Ascending aorta (tissue), 2 donors: ENCODE measurements around the gene SEMA5A. TPM values are rescaled to one million over a fixed set of nuclear protein-coding genes. Genes with fewer than 3 reads are reported as not detected.

Experiments
- DNase-seq, 2 donors: peaks; one replicate each; pipeline ENCODE4 v3.0.0-alpha.2; 2019; ENCODE audit warnings: low spot score in 2 of 2
- H3K27ac ChIP-seq, 2 donors: fragments of 200-600 bp; sonication (generic); one replicate each; pipeline ENCODE4 v1.5.1; 2016 to 2017; ENCODE audit warnings: mild to moderate bottlenecking in 1 of 2
- H3K27me3 ChIP-seq: fragments of 200-600 bp; sonication (generic); one replicate; pipeline ENCODE4 v1.5.1; 2017
- H3K36me3 ChIP-seq, 2 donors: fragments of 200-600 bp; sonication (generic); one replicate each; pipeline ENCODE4 v1.5.1; 2016
- H3K4me1 ChIP-seq, 2 donors: fragments of 200-600 bp; sonication (generic); one replicate each; pipeline ENCODE4 v1.5.1; 2016 to 2017; ENCODE audit warnings: mild to moderate bottlenecking in 1 of 2
- H3K4me3 ChIP-seq, 2 donors: fragments of 200-600 bp; sonication (generic); one replicate each; pipeline ENCODE4 v1.5.1; 2016 to 2017; ENCODE audit warnings: mild to moderate bottlenecking in 1 of 2
- H3K9me3 ChIP-seq, 2 donors: fragments of 200-600 bp; sonication (generic); one replicate each; pipeline ENCODE4 v1.5.1; 2016
- intact Hi-C: fragments of 100-400 bp; cut with DNase I; formaldehyde crosslinking; loops from one replicate; pipeline ENCODE4 v1.15.1; 2023
- total RNA-seq: library from RNA; depleted of rRNA; stranded (reverse); fragments of >200 nt; gene quantifications from one replicate; pipeline ENCODE4 v1.1.0, GENCODE V29; 2016
- TF ChIP-seq, protein P1 (sequence below), 3 experiments: fragments of 200-600 bp in 2 of 3; fragments of 450-650 bp in 1 of 3; sonication (generic) in 2 of 3; IDR thresholded peaks; one replicate each; pipeline ENCODE4 v1.5.1; 2016 to 2019; ENCODE audit warnings: antibody characterized with exemption in 3 of 3, mild to moderate bottlenecking in 1 of 3, moderate library complexity in 1 of 3

Gene SEMA5A
- total RNA-seq, 1 donor from 2014 or later = 18.4 TPM

DNA sequence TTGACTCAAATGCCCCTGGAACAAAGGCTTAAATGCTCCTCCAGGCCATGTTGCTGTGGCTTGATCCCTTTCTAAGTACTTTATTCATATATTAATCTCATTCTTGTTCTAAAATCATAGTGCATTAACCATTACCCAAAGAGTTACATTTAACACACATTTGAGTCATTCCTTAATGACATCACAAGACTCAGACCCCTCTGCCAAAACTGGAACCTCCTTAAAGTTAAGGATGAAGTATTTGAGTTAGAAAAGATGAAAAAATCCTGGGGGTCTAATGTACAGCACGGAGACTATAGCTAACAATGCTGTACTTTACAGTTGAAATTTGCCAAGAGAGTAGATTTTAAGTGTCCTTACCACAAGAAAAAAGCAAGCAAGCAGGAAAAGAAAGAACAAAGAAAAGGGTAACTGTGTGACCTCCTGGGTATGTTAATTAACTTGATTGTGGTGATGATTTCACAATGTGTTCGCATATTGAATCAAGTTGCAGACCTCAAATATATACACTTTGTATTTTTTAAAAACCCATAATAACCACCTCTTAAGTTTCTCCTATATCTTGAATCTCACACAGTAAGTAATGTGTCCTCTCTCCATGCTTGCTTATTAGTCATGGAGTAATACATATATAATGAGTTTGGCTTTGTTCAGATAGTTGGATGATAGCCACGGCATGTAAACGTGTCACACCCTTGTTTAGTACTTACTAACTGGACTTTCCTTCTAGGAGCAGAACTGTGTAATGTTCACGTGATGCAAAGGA, 376.9 kb downstream of the SEMA5A start:
- Histone ChIP-seq H3K27me3 (no peaks in the 10 kb centered on the region), H3K4me3 (no peak overlapping the region), H3K4me1 (no peaks in the 10 kb centered on the region), H3K9me3 (no peaks in the 10 kb centered on the region), H3K27ac (no peak overlapping the region), H3K36me3 (no peaks in the 10 kb centered on the region)
- intact Hi-C loops = no loop called here
- DNase-seq = no peak
- TF ChIP-seq, protein P1, sequence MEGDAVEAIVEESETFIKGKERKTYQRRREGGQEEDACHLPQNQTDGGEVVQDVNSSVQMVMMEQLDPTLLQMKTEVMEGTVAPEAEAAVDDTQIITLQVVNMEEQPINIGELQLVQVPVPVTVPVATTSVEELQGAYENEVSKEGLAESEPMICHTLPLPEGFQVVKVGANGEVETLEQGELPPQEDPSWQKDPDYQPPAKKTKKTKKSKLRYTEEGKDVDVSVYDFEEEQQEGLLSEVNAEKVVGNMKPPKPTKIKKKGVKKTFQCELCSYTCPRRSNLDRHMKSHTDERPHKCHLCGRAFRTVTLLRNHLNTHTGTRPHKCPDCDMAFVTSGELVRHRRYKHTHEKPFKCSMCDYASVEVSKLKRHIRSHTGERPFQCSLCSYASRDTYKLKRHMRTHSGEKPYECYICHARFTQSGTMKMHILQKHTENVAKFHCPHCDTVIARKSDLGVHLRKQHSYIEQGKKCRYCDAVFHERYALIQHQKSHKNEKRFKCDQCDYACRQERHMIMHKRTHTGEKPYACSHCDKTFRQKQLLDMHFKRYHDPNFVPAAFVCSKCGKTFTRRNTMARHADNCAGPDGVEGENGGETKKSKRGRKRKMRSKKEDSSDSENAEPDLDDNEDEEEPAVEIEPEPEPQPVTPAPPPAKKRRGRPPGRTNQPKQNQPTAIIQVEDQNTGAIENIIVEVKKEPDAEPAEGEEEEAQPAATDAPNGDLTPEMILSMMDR (IDR thresholded peaks at IDR 0.05) = no peak

GRCh38 chr5:9166202-9167112, 379.4 kb downstream of the SEMA5A start:
- H3K9me3 ChIP-seq = no peaks in the 10 kb centered on the region
- TF ChIP-seq, protein P1 (IDR thresholded peaks at IDR 0.05) = no peak
- no peaks in the 10 kb centered on the region for H3K4me1 ChIP-seq
- no peaks in the 10 kb centered on the region for H3K36me3 ChIP-seq
- no peak overlapping the region for H3K4me3 ChIP-seq
- H3K27me3 ChIP-seq = no peaks in the 10 kb centered on the region
- no peak overlapping the region for H3K27ac ChIP-seq
- intact Hi-C loops = no loop called here
- no peak for DNase-seq

DNA sequence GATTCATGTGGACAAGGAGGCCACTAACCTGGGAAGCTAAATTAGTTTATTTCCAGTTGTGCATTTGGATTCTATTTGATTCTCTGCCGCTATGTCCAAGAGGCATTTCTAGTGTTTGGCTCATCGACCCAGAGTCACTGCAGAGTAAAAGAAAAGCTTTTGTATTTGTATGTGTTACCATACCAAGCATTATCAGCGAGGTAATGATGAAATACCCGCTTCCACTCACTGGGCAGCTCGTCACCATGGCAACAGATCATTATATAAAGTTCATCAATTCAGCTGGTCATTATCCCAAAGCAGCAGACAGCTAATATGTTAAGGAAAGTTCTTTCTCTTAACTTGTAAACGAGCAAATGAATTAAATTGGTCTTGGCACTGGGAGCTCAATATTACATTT, 380.3 kb downstream of the SEMA5A start:
- no peak for DNase-seq
- TF ChIP-seq, protein P1 (IDR thresholded peaks at IDR 0.05) = no peak
- Histone ChIP-seq H3K27me3 (no peaks in the 10 kb centered on the region), H3K4me1 (no peaks in the 10 kb centered on the region), H3K27ac (no peak overlapping the region), H3K9me3 (no peaks in the 10 kb centered on the region), H3K4me3 (no peak overlapping the region), H3K36me3 (no peaks in the 10 kb centered on the region)
- intact Hi-C loops = no loop called here

- DNase-seq = no peak
- Histone ChIP-seq H3K4me1 (no peaks in the 10 kb centered on the region), H3K36me3 (no peaks in the 10 kb centered on the region), H3K27me3 (no peaks in the 10 kb centered on the region), H3K27ac (no peak overlapping the region), H3K9me3 (no peaks in the 10 kb centered on the region), H3K4me3 (no peak overlapping the region)
- TF ChIP-seq, protein P1 (IDR thresholded peaks at IDR 0.05) = no peak
- intact Hi-C loops = no loop called here
Observed at GRCh38 chr5:9160747-9161146, 385.1 kb downstream of the SEMA5A start.

DNA sequence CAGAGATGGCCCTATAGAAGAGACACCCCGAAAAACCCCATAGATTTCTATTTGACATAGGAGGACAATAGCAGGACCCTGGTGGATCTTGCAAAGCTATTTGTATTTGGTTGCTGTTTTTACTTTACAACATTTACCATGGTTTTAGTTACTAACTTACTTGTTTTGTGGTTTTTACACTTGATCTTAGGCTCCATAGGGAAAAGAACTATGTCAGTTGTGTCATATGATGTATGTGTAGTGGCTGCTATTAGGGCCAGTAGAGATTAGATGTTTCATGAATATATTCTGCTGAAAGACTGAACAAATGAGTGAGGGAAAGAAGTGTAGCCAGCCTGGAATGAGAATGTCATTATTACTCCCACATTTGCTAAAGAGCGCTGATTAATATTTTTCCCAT, 388.1 kb downstream of the SEMA5A start:
- intact Hi-C loops = no loop called here
- Histone ChIP-seq H3K9me3 (no peaks in the 10 kb centered on the region), H3K36me3 (no peaks in the 10 kb centered on the region), H3K4me1 (no peaks in the 10 kb centered on the region), H3K27me3 (no peaks in the 10 kb centered on the region), H3K27ac (no peak overlapping the region), H3K4me3 (no peak overlapping the region)
- DNase-seq = no peak
- TF ChIP-seq, protein P1 (IDR thresholded peaks at IDR 0.05) = no peak
